GM19240 (cell line): ENCODE results near the gene DDRGK1.
A peak's percentile ranks its signal among the peaks of the same experiment; 100 is the strongest.

Experiments used
- DNase-seq: peaks from one replicate; pipeline ENCODE4 v3.0.0; 2011; ENCODE audit warnings: low spot score; ENCODE audit not compliant: insufficient read length

DDRGK1 gene

DNA sequence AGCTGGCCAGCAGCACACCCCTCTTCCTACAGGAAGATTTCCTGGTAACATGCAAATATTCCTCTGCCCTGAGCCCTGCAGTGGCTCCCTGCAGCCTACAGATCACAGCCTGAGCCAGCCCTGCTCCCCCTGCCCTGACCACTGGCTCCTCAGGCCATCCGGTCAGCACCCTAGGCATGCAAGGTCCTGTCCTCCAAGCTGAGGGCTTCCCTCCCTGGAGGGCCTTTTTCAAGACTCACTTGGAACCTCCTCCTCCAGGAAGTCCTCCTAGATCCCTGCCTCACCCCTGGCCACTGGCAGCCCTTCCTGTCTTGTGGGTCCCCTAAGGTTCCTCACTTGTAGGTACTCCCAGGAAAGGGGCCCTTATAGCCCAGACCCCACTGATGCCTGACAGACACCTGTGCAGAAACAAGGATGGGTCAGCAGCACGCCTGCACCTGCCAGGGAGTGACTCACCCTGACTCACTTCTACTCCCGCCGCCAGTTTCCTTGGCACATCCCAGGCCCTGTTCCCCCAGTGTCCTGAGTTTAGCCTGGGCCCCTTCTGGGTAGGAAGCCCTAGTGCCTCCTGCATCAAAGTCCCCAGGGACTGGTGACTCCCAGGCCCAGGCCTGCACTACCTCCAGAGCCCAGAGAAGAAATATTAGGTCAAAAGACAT, 31.3 kb upstream of the DDRGK1 start:
- no peak for DNase-seq

DNA sequence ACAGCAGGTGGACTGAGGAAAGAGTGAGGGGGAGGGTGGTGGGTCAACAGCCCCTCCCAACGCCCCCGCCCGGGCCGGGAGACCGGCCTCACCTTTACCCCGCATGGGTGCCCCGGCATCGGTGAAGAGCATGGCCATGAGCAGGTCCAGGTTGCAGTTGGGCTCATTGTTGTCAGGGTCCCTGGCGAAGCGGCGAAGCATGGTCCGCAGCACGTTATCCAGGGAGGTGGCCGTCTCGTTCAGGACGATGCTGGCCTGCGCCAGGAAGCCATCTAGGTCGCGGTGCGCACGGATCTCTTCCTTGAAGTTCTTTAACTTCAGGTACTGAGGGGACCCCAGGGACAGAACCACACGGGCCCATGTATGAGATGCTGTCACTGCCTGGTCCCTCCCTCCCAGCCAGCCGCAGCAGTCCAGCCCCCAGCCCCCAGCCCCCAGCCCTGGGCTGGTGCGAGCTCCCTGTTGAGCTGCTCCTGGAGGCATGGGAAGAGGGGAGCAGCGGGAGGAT, 29.6 kb upstream of the DDRGK1 start:
- no peak for DNase-seq

- no peak for DNase-seq
Measured at GRCh38 chr20:3233131-3233990, 28.9 kb upstream of the DDRGK1 start.

- no peak for DNase-seq
Measured at GRCh38 chr20:3231889-3232588, 27.6 kb upstream of the DDRGK1 start.

DNA sequence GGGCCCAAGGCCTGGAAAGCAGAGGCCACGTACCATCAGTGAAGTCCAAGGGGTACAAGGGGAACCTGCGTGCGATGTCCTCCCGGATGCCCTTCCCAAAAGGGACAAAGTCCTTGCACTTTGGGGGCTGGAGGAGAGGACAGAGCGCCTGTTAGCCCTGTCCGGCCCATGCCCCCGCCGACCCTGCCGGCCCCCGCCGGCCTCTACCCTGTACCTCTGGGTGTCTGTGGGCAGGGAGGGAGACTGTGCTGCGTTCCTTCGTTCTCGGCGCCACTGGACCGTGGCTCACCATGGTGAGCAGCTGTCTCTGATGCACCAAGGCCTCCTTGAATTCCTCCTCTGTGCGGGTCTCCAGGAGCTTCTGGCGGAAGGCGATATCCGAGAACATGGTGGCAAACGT, 26.6 kb upstream of the DDRGK1 start:
- no peak for DNase-seq

DNA sequence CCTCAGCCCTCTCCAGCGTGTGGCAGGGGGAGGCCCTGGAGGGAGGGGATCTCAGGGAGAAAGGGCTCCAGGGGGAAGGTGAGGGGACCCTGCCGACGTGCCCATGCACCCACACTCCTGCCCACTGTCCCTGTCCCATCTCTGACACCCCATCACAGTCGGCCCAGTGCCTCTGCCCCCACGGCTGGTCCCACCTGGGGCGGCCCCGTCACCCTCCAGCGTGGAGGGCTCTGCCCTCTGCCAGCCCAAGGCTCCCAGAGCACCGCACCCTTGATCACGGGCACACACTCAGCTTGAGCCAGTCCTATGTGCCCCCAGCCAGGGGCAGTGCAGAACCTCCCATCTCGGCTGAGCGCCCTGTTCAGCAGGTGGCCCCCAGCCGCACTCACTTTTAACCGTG, 25.3 kb upstream of the DDRGK1 start:
- no peak for DNase-seq

- DNase-seq = no peak
Measured at GRCh38 chr20:3229158-3229557, 24.7 kb upstream of the DDRGK1 start.

- DNase-seq = no peak
Measured at GRCh38 chr20:3228750-3229032, 24.2 kb upstream of the DDRGK1 start.

DNA sequence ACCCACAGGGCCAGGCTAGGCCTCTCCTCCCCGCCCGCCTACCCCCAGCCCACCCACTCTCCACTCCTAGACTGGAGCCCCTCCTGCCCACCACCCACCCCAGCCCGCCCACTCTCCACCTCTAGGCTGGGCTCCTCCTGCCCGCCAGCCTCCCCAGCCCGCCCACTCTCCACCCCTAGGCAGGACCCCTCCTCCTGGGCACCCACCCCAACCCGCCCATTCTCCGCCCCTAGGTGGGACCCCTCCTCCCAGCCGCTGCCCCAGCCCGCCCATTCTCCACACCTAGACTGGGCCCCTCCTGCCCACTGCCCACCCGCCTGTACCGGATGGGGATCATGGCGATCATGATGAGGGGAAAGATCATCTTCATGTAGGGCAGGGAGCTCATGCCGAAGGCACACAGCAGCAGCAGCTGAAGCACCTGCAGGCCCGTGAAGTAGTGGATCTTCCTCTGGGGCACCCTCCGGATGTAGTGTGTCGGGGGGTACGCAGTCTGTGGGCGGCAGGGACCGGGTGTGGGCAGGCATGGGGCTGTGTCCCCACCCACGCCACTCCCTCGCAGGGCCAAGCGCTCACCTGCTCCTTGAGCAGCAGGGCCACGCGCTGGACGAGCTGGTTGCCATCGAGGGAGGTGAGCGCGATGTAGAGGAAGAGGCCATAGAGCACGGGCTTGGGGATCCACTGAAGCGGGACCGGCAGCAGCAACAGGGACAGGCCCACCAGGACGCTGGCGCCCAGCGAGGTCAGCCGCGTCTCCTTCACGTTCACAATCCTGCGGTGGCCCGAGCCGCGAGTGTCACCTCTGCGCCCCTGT, 23.7 kb upstream of the DDRGK1 start:
- no peak for DNase-seq

DNA sequence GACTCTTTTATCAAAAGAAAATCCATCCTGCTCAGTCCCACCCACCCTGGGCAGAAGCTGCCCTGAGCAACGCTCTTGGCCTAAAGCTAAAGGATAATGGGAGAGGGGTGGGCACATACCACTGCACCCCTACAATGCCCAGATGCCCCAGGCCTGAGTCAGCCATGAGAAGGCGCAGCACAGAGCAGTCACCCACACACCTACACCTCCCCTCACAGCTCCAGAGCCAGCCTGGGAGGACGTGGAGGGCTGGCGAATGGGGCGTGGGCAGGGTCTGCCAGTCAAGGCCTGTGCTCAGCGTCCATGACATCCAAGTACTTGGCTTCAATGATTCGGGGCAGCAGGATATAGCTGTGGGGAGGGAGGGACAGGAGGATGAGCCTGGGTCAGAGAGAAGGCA, 23.0 kb upstream of the DDRGK1 start:
- DNase-seq = no peak

- no peak for DNase-seq
Measured at GRCh38 chr20:3226864-3227263, 22.4 kb upstream of the DDRGK1 start.

GRCh38 chr20:3226093-3226492, 21.6 kb upstream of the DDRGK1 start:
- DNase-seq = no peak

GRCh38 chr20:3224681-3225421, 20.4 kb upstream of the DDRGK1 start:
- DNase-seq = no peak

GRCh38 chr20:3223994-3224680, 19.7 kb upstream of the DDRGK1 start:
- DNase-seq = no peak

DNA sequence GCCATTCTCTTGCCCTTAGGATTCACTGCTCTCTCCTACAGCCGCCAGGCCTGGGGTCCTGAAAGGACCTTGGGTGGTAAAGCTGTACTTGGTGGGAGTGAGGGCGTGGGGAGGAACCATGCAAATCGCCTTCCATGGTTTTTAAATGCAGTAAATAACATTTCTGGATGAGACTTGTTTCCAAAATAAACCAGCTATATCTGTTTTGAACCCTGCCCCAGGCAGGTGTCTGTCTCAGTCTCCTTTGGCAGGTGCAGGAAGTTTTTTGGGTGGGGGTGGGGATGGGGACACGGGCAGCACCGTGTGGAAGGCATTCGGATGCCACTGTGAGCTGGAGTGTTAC, 19.1 kb upstream of the DDRGK1 start:
- DNase-seq = no peak

DNA sequence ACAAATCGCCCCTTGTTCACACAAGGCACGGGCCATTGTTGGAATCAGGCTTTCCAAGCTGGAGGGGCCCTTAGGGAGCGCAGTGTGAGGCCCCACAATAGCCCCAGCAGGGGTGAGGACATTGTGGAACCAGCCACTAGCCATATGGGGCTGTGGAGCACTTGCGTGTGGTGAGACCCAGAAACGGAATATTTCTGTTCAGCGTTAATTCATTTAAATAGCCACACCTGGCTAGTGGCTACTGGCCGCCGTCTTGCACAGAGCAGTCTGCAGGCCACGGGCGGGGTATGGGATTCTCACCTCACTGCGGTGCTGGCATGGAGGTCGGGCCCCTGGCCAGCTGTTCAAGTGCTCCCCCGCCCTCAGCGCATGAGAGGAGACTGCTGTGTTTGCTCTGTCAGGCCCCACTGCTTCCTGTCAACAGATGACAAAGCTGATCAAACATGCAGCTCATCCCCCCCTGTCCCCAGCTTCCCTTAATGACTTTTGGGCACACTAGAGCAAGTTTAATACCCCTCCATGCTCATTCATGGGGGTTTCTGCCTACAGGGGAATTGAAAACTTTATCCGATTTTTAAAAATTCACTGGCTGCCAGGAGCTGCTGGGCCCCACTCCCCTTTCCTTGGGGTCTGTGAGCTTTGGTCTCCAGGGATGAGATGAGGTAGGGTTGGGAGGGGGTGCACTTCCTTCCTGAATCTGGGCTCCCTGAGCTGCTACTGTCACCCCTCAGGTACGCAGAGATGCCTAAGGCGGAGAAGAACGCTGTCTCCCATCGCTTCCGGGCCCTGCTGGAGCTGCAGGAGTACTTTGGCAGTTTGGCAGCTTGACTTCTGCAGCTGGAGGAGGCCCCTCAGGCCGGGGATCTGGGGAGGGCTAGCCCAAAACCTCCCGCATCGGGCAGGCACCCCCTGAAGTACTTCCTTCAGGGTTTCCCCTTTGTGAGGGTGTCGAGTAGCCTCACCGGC, 18.4 kb upstream of the DDRGK1 start:
- DNase-seq = peak; percentile 61

- no peak for DNase-seq
Measured at GRCh38 chr20:3221398-3222226, 17.1 kb upstream of the DDRGK1 start.

DNA sequence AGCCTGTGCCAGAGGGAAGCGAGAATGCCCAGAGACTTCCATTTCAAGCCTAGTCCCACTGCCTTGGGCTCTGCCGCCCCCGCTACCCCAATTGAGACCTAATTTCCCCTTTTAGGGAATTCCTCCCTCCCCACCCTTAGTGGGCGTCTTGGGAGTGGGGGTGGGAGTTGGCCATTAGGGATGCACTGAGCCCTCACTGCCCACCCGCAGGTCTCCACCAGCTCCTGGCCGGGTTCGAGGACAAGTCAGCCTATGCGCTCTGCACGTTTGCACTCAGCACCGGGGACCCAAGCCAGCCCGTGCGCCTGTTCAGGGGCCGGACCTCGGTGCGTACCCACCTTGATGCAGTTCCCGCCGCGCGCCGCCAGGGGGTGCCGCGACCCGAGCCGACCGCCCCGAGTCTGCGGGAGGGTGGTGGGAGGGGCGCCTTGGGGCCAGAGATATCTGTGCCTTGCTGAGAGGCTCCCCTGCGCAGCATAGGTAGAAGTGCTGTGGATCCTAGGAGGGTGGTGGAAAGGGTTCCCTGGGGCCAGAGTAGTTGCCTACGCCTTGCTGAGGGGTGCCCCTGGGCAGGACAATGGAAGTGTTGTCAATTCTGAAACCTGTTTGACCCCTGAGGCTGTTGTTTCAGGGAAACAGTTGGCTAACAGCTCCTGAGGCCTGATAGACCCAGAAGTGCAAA, 14.0 kb upstream of the DDRGK1 start:
- DNase-seq = peak; percentile 83
